Stimulated activated CD4-positive, alpha-beta T cell treated with anti-CD3 and anti-CD28 coated beads, Interleukin-4, amount 100 ng/mL, for 24 hours (primary cell): ENCODE data around the gene ABITRAM.
"Not testable (repeated sequence)": the region's sequence is repeated elsewhere in the genome, so short reads cannot be mapped to it uniquely, and the experiment has no call there.

Experiments
- DNase-seq: peaks from one replicate; pipeline ENCODE4 v3.0.0-alpha.2; 2020

The ABITRAM gene, protein sequence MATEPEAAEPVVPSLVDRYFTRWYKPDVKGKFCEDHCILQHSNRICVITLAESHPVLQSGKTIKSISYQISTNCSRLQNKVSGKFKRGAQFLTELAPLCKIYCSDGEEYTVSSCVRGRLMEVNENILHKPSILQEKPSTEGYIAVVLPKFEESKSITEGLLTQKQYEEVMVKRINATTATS

DNA sequence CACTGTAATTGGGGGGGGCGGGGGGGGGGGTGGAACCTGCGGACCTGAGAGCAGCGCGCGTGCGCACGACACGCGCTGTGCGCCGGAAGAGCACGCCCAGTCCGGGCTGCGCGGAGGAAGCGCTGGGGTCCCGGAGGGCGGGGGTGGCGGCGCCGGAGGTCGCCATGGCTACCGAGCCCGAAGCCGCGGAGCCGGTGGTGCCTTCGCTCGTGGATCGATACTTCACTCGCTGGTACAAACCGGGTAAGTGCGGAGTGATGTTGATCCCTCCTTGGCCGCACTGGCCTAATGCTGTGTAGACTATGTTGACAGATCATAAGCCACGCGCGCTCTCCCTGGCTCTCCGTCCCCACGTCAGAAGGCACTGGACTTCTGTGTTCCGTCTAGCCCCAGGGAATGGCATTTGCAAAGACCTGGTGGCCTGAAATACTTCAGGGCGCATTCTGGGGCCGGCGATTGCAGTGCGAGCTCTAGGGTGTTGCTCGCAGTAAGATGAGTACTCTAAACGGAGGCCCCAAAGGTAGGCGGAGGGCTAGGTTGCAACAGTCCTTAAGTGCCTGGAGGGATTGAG, at the start of gene ABITRAM:
ABITRAM (plus strand) TSS at position 78 of the 571 bp plus-strand sequence; CDS start at position 165, 87 bp downstream.
- peak; percentile 75 for DNase-seq

DNA sequence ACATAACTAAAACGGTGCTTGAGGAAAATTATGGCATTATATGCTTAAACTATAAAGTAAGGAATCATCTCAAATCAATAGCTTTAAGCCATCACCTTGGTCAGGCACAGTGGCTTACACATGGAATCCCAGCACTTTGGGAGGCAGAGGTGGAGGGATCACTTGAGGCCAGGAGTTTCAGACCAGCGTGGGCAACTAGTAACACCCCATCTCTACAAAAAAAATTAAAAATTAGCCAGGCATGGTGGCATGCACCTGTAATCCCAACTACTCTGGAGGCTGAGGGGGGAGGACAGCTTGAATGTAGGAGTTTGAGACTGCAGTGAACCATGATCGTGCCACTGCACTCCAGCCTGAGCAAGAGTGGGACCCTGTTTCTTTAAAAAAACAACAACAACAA, 49.5 kb upstream of the ABITRAM start:
- DNase-seq = no peak

DNA sequence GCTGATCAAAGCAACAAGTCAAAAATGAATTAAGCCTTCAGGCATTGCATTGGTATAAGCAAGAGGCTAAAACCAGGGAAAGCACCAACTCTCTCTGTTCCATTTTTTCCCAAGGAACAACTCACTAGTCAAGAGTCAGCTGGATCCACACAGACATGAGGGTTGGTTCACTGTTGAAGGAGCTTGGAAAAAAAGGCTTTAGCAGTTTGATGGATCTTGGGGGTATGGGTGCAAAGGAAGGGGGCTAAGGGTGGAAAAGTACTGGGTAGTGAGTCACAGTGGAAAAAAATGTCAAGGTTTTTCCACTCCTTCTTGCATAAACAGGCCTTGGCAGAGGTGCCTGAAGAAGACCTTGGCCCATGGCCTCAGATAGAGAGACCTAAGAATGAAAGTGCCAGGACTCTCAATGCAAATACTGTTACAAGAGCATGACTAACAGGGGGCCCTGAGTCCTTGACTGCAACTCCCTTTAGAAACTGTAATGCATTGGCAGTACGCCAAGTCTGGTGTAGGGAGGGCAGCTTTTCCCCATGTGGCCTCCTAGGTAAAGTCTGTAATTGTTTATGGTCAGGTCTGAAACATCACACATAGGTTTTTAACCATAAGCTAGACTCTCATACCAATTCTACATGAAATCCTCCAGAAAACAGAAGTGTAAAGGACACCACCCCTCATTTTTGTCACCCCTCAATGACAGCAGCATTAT, 48.4 kb upstream of the ABITRAM start:
- DNase-seq = peak; percentile 72

DNA sequence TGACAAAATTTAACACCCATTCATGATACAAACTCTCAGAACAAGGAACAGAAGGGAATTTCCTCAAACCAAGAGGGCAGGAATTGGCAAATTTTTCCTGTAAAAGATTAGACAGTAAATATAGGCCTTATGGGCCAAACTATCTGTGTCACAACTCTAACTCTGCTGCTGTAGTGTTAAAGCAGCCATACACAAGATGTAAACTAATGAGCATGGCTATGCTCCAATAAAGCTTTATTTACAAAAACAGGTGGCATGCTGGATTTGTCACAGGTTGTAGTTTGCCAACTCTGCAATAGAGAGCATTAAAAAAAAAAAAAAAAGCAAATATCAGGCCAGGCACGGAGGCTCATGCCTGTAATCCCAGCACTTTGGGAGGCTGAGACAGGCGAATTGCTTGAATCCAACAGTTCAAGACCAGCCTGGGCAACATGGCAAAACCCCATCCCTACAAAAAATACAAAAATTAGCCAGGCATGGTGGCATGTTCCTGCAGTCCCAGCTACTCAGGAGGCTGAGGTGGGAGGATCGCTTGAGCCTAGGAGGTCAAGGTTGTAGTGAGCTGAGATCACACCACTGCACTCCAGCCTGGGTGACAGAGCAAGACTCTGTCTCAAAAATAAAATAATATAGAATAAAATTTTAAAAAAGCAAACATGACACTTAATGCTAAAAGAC, 47.5 kb upstream of the ABITRAM start:
- DNase-seq = not testable (repeated sequence)

DNA sequence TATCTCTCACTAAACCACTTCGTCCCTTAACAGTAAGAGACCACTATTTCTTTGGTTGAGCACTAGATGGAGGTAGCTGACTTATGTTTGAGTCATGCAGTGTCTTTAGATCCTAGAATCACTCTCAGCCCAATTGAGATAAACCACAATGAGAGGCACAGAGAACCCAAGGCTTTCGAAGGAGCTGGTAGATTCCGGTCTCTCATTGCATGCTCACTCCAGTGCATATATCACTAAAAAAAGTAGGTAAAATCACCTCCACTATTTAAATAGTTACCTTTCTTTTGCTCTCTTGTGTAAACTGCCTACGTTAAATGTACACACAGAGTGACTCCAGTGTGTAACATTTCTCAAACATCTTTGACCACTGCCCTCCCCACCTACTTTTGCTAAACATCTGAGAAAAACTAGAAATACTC, 44.5 kb upstream of the ABITRAM start:
- DNase-seq = no peak

DNA sequence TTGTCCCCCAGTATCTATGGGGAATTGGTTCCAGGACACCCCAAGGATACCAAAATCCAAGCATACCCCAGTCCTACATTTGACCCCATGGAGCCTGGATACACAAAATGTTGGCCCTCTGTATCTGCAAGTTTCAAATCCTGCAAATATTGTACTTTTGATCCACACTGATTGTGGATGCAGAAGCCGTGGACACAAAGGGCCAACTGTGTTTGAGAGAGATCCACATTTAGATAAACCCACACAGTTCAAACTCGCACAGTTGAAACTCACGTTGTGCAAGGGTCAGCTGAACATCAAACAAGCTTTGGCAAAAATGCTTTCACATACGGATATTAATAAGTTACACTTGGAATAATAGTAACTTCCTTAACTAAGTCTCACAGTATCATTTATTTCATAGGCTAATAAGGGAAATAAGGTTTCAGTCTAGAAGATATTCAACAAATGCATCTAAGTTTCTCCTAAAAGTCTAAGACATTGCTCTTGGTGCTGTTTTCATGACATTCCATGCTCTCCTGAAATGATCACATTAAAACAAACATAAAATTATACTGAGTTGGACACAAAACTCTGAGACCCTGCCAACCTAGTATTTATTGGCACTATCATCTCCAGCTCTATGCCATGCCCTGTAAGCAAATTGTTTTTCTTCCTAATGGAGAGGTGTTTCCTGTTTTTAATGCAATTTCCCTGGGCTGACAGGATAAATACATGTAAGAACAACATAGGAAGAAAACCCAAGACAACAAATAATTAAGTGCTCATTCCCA, 39.8 kb upstream of the ABITRAM start:
- no peak for DNase-seq

DNA sequence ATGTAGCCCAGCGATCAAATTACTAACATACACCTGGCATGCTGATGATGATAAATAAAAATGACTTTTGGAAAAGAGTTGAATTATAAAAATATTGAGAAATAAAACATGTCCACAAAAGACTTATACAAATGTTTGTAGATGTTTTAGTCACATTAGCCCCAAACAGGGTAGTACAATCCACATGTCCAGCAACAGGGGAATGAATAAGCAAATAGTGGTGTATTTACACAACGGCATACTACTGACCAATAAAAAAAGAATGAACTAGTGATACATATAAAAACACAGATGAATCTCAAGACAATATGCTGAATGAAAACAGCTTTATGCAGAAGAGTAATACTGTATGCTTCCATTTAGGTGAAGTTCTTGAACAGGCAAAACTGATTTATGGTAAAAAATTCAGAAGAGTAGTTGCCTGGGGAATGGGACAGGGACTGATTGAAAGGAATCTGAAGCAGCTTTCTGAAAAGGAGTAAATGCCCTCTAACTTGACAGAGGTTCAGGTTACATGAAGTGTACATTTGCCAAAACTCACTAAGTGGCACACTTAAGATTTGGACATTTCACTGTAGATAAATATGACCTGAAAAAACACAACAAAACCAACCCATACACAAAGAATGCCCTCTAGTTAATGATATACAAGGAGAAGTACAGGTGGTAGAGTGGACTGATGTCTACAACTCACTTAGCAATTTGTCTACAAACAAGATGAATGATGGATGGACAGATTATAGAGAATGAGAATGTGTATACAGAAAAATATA, 36.7 kb upstream of the ABITRAM start:
- no peak for DNase-seq

DNA sequence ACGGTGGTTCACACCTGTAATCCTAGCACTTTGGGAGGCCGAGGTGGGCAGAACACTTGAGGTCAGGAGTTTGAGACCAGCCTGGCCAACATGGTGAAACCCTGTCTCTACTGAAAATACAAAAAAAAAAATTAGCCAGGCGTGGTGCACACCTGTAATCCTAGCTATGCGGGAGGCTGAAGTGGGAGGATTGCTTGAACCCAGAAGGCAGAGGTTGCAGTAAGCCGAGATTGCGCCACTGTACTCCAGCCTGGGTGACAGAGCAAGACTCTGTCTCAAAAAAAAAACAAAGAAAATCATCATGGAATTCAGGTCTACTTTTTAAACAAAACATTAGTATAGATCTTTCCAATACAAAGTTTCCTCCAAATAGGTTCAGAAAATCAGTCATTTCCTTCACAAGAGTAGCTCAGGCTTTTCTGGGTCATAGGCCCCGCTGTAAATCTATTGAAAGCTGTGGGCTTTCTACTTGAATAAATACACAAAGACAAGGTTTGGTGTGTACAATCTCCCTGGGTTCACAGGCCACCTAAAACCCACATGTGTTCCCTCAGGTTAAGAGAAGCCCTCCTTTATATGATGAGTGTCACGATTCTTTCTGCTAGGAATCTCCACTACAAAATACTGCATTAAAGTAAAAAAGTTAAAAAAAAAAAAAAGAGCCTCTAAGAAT, 35.0 kb upstream of the ABITRAM start:
- not testable (repeated sequence) for DNase-seq

DNA sequence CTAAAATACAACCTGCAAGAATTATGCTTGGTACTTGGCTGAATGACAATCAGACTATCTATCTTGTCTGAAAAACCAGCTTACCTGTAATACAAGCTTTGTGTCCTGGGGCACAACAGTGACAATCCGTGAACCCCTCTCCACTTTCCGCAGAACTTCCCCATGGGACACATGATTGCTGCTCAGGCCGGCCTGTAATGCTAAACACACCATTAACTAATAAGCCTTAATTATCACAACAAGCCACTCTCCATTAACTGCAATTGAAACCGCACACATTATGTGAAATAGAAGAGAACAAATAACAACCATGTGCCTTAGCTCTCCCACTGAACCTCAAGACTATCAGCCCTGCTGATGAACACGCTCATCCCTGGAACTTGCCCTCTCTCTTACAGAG, 34.0 kb upstream of the ABITRAM start:
- DNase-seq = no peak

DNA sequence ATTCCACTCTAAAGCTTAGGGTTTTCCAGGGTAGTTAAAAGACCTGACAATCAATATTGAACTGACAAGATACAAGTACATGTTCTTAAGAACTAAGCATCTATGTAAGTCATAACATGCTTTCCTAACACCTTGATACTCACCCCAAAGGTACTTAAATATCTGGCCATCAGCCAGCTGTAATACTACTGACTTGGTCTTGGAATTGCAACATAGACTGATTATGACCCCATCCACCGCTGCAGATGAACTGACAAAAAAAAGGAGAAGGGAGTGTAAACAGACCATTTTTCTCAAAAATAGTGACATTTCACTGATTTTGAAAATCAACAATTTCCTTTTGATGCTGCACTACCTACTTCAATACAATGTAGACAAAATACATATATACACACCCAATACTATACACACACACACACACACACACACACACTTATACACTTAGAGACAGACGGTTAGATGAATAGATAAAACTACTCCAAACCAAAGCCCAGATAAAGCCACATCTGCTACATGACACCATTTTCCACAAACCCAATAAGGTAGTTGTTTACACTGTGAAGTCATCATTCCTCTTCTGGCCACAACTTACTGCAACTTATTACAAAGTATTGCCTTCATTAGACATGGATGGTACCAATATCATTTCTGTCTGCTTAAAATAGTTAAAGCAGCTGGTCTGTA, 30.6 kb upstream of the ABITRAM start:
- DNase-seq = no peak

DNA sequence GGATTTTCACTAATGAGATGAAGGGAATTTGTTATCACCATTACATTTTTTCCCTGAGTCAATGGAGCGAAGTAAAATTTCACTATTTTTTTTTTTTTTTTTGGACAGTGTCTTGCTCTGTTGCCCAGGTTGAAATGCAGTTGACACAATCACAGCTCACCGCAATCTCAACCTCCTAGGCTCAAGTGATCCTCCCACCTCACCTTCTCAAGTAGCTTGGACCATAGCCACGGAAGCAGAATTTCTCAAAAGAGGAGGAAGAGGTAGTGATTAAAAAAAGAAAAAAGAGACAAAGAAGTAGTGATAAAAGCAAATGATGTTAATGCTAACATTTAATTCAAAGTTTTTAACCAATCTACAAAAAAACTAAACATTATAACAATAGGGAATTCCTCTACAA, 30.0 kb upstream of the ABITRAM start:
- no peak for DNase-seq

DNA sequence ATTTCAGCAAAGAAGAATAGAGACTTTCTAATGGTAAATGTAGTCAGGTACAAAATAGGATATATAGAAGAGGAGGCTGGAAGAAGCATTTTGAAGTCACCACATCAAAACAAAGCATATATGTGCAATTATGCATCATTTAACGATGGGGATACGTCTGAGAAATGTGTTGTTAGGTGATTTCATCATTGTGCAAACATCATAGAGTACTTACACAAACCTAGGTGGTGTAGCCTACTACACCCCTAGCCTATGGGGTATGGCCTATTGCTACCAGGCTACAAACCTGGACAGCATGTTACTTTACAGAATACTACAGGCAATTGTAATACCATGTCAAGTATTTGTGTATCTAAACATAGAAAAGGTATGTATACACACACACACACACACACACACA, 28.7 kb upstream of the ABITRAM start:
- no peak for DNase-seq

DNA sequence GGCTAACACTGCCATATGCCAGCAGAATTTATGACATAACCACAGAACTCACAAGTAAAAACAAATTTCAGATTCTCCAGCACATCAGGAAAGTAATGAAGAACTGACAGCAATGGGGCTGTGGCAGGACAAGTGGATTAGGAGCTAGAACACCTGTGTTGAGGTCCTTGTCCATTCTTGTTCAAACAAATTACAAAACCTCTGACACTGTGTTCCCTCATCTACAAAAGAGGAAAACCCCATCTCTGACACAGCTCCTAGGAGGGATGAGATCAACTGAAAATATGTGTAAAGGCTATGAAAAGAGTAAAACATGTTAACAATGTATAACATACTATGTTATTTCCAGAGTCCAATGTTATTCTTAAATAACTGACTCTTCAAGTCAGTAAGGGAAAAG, 23.8 kb upstream of the ABITRAM start:
- no peak for DNase-seq

DNA sequence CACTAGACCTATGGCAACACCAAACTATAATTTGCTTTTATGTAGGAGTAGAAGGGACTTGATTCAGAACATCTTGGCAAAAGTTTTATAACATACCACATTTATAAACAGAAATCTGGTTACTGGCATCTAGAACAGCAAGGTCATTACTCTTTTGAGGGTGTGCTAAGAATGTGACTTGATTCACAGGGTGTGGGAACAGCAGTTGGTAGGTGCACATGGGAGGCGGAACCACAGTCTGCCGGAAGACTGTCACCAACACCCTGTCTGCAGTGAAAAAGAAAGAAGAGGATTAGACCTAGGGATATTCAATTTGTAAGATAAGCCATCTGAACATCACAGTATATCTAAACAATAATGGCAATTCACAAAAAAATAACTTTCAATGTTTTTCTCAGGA, 23.3 kb upstream of the ABITRAM start:
- no peak for DNase-seq

DNA sequence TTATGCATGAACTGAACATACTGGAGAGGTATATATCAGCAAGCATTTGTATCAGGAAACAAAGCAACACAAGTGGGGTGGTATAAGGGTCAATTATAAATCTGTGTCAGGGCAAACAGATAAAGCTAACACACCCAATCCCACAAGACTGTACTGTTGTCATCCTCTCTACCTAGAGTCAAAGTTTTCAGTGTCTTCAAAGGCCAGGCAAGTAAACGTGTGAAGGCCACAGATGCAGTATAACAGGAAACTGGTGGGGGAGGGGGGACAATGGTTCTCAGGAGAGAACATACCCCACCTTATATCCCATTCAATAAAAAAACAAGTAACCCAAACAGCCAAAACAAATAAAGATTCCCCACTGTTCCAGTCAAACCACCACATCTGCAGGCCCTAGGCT, 22.4 kb upstream of the ABITRAM start:
- DNase-seq = no peak

DNA sequence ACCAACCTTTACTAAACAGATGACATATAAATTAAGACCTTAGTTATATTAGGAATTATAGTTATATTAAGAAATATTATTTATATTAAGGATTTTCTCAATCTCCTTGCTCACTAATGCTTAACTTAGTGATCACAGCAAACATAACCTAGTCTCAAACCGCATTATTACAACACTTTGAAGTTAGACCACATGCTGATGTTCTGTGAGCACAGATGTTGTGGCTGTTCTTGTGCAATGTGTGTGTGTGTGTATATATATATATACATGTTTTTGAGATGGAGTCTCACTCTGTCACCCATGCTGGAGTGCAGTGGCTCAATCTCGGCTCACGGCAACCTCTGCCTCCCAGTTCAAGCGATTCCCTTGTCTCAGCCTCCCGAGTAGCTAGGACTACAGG, 20.8 kb upstream of the ABITRAM start:
- DNase-seq = no peak

DNA sequence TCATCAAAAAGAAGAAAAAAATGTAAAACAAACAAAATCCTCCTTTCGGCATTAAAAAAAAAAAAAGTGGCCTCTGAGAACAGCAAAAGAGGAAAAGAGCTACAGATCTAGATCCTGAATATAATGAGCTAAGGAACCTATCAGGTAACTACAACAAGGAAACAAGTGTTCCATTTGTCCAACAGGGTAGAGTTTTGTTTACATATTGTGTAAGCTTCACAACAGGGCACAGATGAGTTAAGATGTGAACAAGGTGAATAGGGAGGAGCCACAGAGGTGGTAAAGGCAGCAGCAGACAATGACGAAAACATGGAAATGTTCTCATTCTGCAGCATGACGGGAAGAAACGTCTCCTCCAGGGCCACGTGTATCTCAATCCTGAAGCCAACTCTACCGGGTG, 14.7 kb upstream of the ABITRAM start:
- DNase-seq = no peak

DNA sequence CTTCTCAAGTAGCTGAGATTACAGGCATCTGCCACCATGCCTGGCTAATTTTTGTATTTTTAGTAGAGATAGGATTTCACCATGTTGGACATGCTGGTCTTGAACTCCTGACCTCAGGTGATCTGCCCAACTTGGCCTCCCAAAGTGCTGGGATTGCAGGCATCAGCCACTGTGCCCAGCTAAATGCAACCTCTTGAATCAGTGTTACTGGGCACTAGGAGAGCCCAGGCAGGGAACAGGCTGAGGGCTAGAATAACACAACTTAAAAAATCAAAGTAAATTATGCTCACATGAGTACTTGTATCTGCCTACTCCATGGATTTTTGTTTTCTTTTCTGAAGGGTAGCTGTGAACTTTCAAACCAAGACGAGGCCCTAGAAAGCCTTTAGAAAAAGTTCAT, 13.8 kb upstream of the ABITRAM start:
- DNase-seq = not testable (repeated sequence)

DNA sequence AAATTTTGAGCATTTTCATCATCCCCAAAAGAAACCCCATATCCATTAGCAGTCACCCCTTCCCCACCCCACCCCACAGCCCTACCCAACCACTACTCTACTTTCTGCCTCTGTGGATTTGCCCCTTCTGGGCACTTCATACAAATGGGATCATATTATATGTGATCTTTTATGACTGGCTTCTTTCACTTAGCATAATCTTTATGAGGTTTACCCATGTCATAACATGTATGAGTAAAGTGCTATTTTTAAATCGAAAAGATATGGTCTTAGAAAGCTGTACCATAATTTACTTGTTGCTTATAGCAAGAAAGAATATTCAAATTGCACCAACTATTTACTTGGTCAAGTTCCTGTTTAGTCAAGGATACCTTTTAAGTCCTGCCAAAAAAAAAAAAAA, 13.0 kb upstream of the ABITRAM start:
- DNase-seq = no peak

DNA sequence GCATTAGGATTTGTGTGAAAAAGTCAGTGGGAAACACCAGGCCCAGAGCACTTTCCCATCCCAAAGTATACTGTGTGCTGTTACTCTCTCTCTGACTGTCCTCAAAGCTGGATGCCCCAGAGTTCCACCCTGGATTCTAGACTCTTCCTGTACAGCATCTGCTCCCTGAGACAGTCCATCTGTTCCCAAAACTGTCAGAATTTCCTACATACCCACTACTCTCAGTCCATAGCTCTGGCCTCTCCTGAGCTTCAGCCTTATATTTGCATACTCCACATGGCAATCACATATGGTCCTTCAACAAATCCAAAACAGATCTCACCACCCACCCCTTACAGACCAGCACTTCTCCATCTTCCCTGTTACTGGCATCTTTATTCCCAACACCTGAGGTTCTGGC, 9.7 kb upstream of the ABITRAM start:
- DNase-seq = no peak

DNA sequence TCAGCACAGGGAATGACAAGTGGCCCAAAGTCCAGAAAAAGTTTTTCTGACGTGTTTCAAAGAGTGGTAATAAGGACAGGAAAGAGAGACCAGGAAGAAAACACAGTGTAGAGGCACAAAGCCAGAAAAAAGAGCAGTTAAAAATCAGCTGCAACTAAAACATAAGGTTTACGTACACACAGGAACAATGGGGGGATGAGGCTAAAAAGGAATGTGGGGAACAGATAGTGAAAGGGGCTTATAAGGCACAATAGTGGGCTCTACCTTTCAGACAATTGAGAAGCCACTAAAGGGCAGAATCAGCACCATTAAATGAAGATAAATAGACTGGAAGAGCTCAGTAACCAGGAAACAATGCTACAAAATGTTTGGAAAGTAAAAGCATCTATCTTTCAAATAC, 5.8 kb upstream of the ABITRAM start:
- DNase-seq = no peak
